CD8-positive, alpha-beta memory T cell (primary cell): ENCODE results near the gene ASL. TPM values are rescaled to one million over a fixed set of nuclear protein-coding genes. Genes with fewer than 3 reads are reported as not detected.
"Not testable (repeated sequence)": the region's sequence is repeated elsewhere in the genome, so short reads cannot be mapped to it uniquely, and the experiment has no call there.

Experiments used
- CTCF ChIA-PET: fragments of 350-600 bp; sonication (Branson Sonifier 250); formaldehyde crosslinking; loops from one replicate; lab custom pipeline; 2021; ENCODE audit warnings: antibody characterized with exemption; lab: Charles Lee
- POLR2A ChIA-PET: fragments of 350-600 bp; sonication (Branson Sonifier 250); formaldehyde crosslinking; loops from one replicate; lab custom pipeline; 2021; ENCODE audit warnings: antibody characterized with exemption; lab: Charles Lee
- DNase-seq, 5 donors: peaks; one replicate each; pipeline versions ENCODE4 v3.0.0 to v3.0.0-alpha.2; 2020 to 2022; ENCODE audit warnings: mixed read lengths in 1 of 5
- H3K27ac ChIP-seq: one replicate; pipeline ENCODE4 v1.7.0; 2013; ENCODE audit warnings: low read depth, mild to moderate bottlenecking, low read length, moderate library complexity
- H3K27me3 ChIP-seq: 2 replicates; pipeline ENCODE4 v1.7.0; 2013; ENCODE audit warnings: low read length, mild to moderate bottlenecking; ENCODE audit not compliant: insufficient read depth, poor library complexity, severe bottlenecking
- H3K36me3 ChIP-seq: 2 replicates; pipeline ENCODE4 v1.7.0; 2013; ENCODE audit warnings: mild to moderate bottlenecking, low read length, moderate library complexity; ENCODE audit not compliant: insufficient read depth
- H3K4me1 ChIP-seq: 2 replicates; pipeline ENCODE4 v1.7.0; 2013; ENCODE audit warnings: mild to moderate bottlenecking, low read length, moderate library complexity; ENCODE audit not compliant: insufficient read depth
- H3K4me3 ChIP-seq: 2 replicates; pipeline ENCODE4 v1.7.0; 2013; ENCODE audit warnings: mild to moderate bottlenecking, low read length
- H3K9me3 ChIP-seq: 2 replicates; pipeline ENCODE4 v1.7.0; 2013; ENCODE audit warnings: mild to moderate bottlenecking, low read length
- H3K27ac Mint-ChIP-seq, 8 donors: one replicate each; pipeline ENCODE4 v1.8.0; 2020 to 2021; ENCODE audit warnings: mixed read lengths in 8 of 8, mild to moderate bottlenecking in 6 of 8, inconsistent platforms in 3 of 8, moderate library complexity in 3 of 8
- H3K27me3 Mint-ChIP-seq, 2 donors: one replicate each; pipeline ENCODE4 v1.8.0; 2020 to 2021; ENCODE audit warnings: mixed read lengths in 2 of 2, mild to moderate bottlenecking in 1 of 2, moderate library complexity in 1 of 2
- H3K36me3 Mint-ChIP-seq, 3 donors: one replicate each; pipeline ENCODE4 v1.8.0; 2020 to 2021; ENCODE audit warnings: mixed read lengths in 3 of 3, inconsistent platforms in 1 of 3, mild to moderate bottlenecking in 1 of 3
- H3K4me1 Mint-ChIP-seq, 3 donors: one replicate each; pipeline ENCODE4 v1.8.0; 2020 to 2021; ENCODE audit warnings: mixed read lengths in 3 of 3, inconsistent platforms in 1 of 3, mild to moderate bottlenecking in 1 of 3
- H3K4me3 Mint-ChIP-seq, 7 donors: one replicate each; pipeline ENCODE4 v1.8.0; 2020 to 2021; ENCODE audit warnings: mixed read lengths in 7 of 7, mild to moderate bottlenecking in 6 of 7, moderate library complexity in 4 of 7, inconsistent platforms in 2 of 7
- H3K9me3 Mint-ChIP-seq, 5 donors: one replicate each; pipeline ENCODE4 v1.8.0; 2020 to 2022; ENCODE audit warnings: mixed read lengths in 5 of 5, mild to moderate bottlenecking in 3 of 5, moderate library complexity in 2 of 5, inconsistent platforms in 1 of 5
- polyA plus RNA-seq: library from polyadenylated mRNA; unstranded; fragments of 300-500 nt; fragmentation: Illumina TruSeq; gene quantifications from one replicate; pipeline ENCODE4 v1.2.3, GENCODE V29; 2021
- total RNA-seq, 2 experiments: library from RNA; stranded (reverse); gene quantifications; one replicate each; pipeline ENCODE4 v1.2.3, GENCODE V29; 2021

ASL gene
- total RNA-seq: 10 to 100 TPM; 24.2 to 27.7 TPM
- 14.1 TPM for polyA plus RNA-seq

DNA sequence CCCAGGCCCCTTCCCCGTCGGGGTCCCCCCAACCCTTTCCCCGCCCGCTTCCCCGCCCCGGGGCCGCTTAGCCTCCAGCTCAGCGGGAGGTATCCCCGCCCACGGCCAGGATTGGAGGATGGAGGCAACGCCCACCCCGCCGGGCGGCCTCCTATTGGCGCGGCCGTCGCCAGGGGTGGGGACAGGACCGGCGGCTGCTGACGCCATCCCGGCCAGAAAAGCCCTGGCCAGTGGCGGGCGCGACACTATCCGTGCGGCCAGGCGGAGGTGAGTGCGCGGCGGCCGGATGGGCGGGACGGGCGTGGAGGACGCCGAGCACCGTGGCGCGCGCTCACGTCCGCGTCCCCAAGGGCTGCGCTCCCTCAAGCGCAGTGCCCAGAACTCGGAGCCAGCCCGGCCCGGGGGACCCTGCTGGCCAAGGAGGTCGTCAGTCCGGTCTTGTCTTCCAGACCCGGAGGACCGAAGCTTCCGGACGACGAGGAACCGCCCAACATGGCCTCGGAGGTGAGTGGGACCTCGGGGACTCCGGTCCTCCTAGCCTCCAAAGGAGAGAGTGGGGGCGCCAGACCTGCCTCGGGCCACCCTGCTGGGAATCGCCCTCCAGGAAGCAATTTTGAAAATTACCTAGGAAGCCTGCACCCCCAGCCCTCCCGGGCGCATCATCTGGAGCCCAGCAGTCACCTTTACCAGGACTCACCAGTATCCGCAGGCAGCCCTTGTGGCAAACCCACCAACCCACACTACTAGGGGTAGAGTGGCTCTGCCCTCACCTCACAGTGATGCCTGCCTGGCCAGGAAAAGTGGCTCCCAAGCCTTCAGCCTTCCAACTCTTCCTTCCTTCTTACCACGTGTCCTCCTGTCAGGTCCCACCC, at the start of gene ASL:
Gene ASL, plus strand, starts transcription at position 230 of the 872 bp plus-strand sequence. Its CDS starts 263 bp downstream, at position 493.
- POLR2A ChIA-PET: interaction anchor here (1.2 kb wide), 1 partner anchor 39 kb away, joined by 3 read pairs; the partner anchor contains the start of gene CRCP

GRCh38 chr7:66028342-66028741, 47.3 kb upstream of the ASL start:
- H3K36me3 ChIP-seq, H3K4me1 Mint-ChIP-seq, H3K27me3 Mint-ChIP-seq, H3K4me3 Mint-ChIP-seq, POLR2A ChIA-PET, CTCF ChIA-PET, H3K4me1 ChIP-seq, H3K36me3 Mint-ChIP-seq, H3K27ac ChIP-seq, H3K9me3 Mint-ChIP-seq, DNase-seq, H3K4me3 ChIP-seq, H3K27me3 ChIP-seq, H3K9me3 ChIP-seq: not testable (repeated sequence)
- peak overlapping the region in 1 of 8 donors; percentile 65 for H3K27ac Mint-ChIP-seq

More for the DNA sequence above, at the start of gene ASL:
- H3K9me3 Mint-ChIP-seq: no peaks in the 10 kb centered on the region
- H3K4me1 ChIP-seq: peaks cover 9% of the 10 kb centered on the region
- peak within 1 kb of the TSS; percentile 69 for H3K27ac ChIP-seq
- peak within 1 kb of the TSS; percentile 82 for H3K4me3 ChIP-seq
- no peaks in the 10 kb centered on the region for H3K27me3 ChIP-seq
- peak; percentile 77 to 87 (median 81) for DNase-seq
- peak within 1 kb of the TSS; percentile 81 to 88 (median 86) for H3K4me3 Mint-ChIP-seq
- no peaks in the 10 kb centered on the region for H3K36me3 ChIP-seq
- no peaks in the 10 kb centered on the region for H3K36me3 Mint-ChIP-seq
- CTCF ChIA-PET: interaction anchor here (0.8 kb wide), 1 partner anchor 8 kb away, joined by 4 read pairs; no protein-coding TSS in a partner anchor
- no peaks in the 10 kb centered on the region for H3K9me3 ChIP-seq
- peaks cover 13 to 20% (median 20%) of the 10 kb centered on the region in 3 donors for H3K4me1 Mint-ChIP-seq
- H3K27ac Mint-ChIP-seq: peak within 1 kb of the TSS in 7 of 8 donors; percentile 18 to 94 (median 78)
- no peaks in the 10 kb centered on the region for H3K27me3 Mint-ChIP-seq

GRCh38 chr7:66033471-66034385, 41.9 kb upstream of the ASL start:
- Histone ChIP-seq H3K9me3 (no peaks in the 10 kb centered on the region), H3K36me3 (no peaks in the 10 kb centered on the region), H3K4me1 (no peaks in the 10 kb centered on the region), H3K27ac (no peak overlapping the region), H3K4me3 (no peak overlapping the region), H3K27me3 (no peaks in the 10 kb centered on the region)
- peak in 1 of 5 donors; percentile 2 for DNase-seq
- Mint-ChIP-seq H3K4me1 (peaks cover 3 to 7% (median 4%) of the 10 kb centered on the region in 3 donors), H3K4me3 (peak overlapping the region in 1 of 7 donors; percentile 40), H3K27ac (peak overlapping the region in 3 of 8 donors; percentile 1 to 68 (median 64)), H3K9me3 (no peaks in the 10 kb centered on the region), H3K27me3 (peaks cover 0 to 4% of the 10 kb centered on the region in 2 donors), H3K36me3 (no peaks in the 10 kb centered on the region)
- POLR2A ChIA-PET: no interaction called here
- CTCF ChIA-PET: no interaction called here

GRCh38 chr7:66034436-66035010, 41.1 kb upstream of the ASL start:
- H3K9me3 ChIP-seq, H3K27ac ChIP-seq, DNase-seq, H3K4me1 Mint-ChIP-seq, H3K9me3 Mint-ChIP-seq, H3K27me3 Mint-ChIP-seq, H3K4me3 Mint-ChIP-seq, H3K36me3 Mint-ChIP-seq, H3K27ac Mint-ChIP-seq, H3K4me1 ChIP-seq, POLR2A ChIA-PET, H3K36me3 ChIP-seq, H3K4me3 ChIP-seq, H3K27me3 ChIP-seq: not testable (repeated sequence)
- CTCF ChIA-PET: interaction anchor here (0.7 kb wide), 1 partner anchor 69 kb away, joined by 3 read pairs; no protein-coding TSS in a partner anchor

- ChIA-PET CTCF (no interaction called here), POLR2A (no interaction called here)
- Histone ChIP-seq H3K27me3 (no peaks in the 10 kb centered on the region), H3K9me3 (no peaks in the 10 kb centered on the region), H3K36me3 (no peaks in the 10 kb centered on the region), H3K27ac (no peak overlapping the region), H3K4me3 (no peak overlapping the region), H3K4me1 (no peaks in the 10 kb centered on the region)
- Mint-ChIP-seq H3K9me3 (no peaks in the 10 kb centered on the region), H3K27me3 (peaks cover 4 to 5% of the 10 kb centered on the region in 2 donors), H3K4me3 (no peak overlapping the region), H3K27ac (no peak overlapping the region), H3K4me1 (peaks cover 3 to 7% (median 4%) of the 10 kb centered on the region in 3 donors), H3K36me3 (no peaks in the 10 kb centered on the region)
- no peak for DNase-seq
These were observed 39.2 kb upstream of the ASL start for GRCh38 chr7:66036382-66036781.

DNA sequence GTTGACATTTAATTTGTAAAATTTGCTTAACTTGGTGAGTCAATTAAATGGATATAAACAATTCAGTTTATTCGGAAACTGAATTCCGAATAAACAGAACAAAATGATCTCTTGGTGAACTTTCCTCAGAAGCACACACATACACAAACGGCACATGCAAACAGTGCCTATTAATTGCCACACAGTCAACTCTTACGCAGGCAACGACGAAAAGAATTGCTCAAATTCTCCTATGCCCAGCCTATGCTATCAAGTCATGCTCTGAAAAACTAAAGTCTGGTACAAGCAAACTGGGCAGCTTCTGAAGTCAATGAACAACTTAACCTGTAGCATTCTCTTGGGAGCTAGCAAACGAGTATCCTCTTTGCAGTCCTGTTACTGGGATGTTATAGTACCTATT, 38.8 kb upstream of the ASL start:
- Mint-ChIP-seq H3K4me1 (peaks cover 3 to 7% (median 4%) of the 10 kb centered on the region in 3 donors), H3K36me3 (no peaks in the 10 kb centered on the region), H3K27ac (no peak overlapping the region), H3K9me3 (no peaks in the 10 kb centered on the region), H3K27me3 (peaks cover 4 to 8% of the 10 kb centered on the region in 2 donors), H3K4me3 (no peak overlapping the region)
- ChIA-PET POLR2A (no interaction called here), CTCF (no interaction called here)
- no peak overlapping the region for H3K27ac ChIP-seq
- H3K9me3 ChIP-seq: no peaks in the 10 kb centered on the region
- no peaks in the 10 kb centered on the region for H3K36me3 ChIP-seq
- H3K4me3 ChIP-seq: no peak overlapping the region
- H3K4me1 ChIP-seq: no peaks in the 10 kb centered on the region
- no peak for DNase-seq
- no peaks in the 10 kb centered on the region for H3K27me3 ChIP-seq

DNA sequence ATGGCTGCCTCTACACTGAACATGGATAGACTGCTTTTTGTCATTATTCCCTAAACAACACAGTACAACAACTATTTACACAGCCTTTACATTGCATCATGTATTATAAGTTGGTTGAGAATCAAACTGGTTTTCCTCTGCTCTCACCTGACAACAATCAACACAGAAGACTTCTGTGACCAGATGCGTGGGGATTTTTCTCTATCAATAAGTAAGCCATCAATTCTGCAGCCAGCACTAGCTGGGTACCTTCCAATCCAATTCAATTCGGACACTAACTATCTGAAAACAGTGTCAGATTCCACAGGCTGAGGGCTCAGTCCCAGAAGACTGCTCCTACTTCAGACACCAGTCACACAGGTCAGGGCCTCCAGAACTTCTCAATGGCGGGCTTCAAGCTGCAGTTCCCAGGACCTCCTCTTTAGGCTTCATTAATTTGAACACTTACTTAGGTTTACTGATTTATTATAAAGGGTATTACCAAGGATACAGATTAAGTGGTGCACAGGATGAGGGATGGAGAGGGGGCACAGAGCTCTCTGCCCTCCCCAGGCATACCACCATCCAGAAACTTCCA, 36.4 kb upstream of the ASL start:
- no peaks in the 10 kb centered on the region for H3K36me3 Mint-ChIP-seq
- no peak for DNase-seq
- H3K27me3 ChIP-seq: peaks cover 8% of the 10 kb centered on the region
- H3K27me3 Mint-ChIP-seq: peaks cover 6 to 16% of the 10 kb centered on the region in 2 donors
- no peak overlapping the region for H3K27ac ChIP-seq
- H3K4me1 ChIP-seq: no peaks in the 10 kb centered on the region
- no peaks in the 10 kb centered on the region for H3K36me3 ChIP-seq
- H3K9me3 ChIP-seq: no peaks in the 10 kb centered on the region
- CTCF ChIA-PET: no interaction called here
- no peak overlapping the region for H3K4me3 Mint-ChIP-seq
- H3K4me3 ChIP-seq: no peak overlapping the region
- peaks cover 5 to 11% (median 8%) of the 10 kb centered on the region in 3 donors for H3K4me1 Mint-ChIP-seq
- H3K9me3 Mint-ChIP-seq: no peaks in the 10 kb centered on the region
- POLR2A ChIA-PET: no interaction called here
- H3K27ac Mint-ChIP-seq: no peak overlapping the region
